IPS-20b (cell line): ENCODE data around the gene SLC7A14.

ENCODE experiments used
- H3K27ac ChIP-seq: one replicate; pipeline ENCODE4 v1.5.1; 2013; ENCODE audit warnings: low read length
- H3K27me3 ChIP-seq: 2 replicates; pipeline ENCODE4 v1.6.1; 2013; ENCODE audit warnings: mild to moderate bottlenecking, low read length, inconsistent platforms; ENCODE audit not compliant: insufficient read depth
- H3K36me3 ChIP-seq: 2 replicates; pipeline ENCODE4 v1.6.1; 2013; ENCODE audit warnings: low read depth, mild to moderate bottlenecking, inconsistent platforms, low read length, moderate library complexity; ENCODE audit not compliant: insufficient read depth
- H3K4me1 ChIP-seq: 2 replicates; pipeline ENCODE4 v1.6.1; 2013; ENCODE audit warnings: mild to moderate bottlenecking, control low read depth, inconsistent platforms, low read length, moderate library complexity; ENCODE audit not compliant: insufficient read depth
- H3K4me3 ChIP-seq: 2 replicates; pipeline ENCODE4 v1.5.1; 2013; ENCODE audit warnings: mild to moderate bottlenecking, low read length, inconsistent platforms
- H3K9ac ChIP-seq: 2 replicates; pipeline ENCODE4 v1.6.1; 2013; ENCODE audit warnings: low read depth, mild to moderate bottlenecking, inconsistent platforms, low read length, moderate library complexity
- H3K9me3 ChIP-seq: 2 replicates; pipeline ENCODE4 v1.6.1; 2013; ENCODE audit warnings: mild to moderate bottlenecking, low read depth, low read length, inconsistent platforms; ENCODE audit not compliant: insufficient read depth

SLC7A14 gene

DNA sequence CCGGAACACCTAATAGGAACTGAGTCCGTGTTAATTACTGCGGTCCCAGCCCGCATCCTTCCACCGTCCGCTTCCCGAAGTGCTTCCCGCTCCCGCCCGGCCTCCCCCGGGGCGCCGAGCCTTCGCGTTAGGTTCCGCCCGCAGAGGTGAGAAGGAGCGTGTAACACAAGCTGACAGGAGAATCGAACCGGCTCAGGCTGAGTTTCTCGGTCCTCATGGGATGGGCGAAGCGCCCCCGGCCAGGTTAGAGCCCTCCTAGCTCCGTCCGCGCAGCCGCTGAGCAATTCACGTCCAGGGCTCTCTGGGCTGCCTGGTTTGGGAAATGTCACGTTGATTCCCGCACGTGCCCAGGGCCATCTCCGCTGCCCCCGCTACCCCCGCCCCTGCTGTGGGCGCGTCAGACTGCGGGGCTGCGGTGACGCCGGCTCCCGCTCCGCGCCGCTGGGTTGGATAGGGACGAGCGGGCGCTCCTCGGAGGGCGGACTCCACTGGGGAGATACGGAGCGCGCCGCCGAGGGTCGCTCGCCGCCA lies 166.3 kb downstream of the SLC7A14 start:
- no peak overlapping the region for H3K27ac ChIP-seq
- H3K9me3 ChIP-seq, result no peaks in the 10 kb centered on the region
- peak overlapping the region; percentile 60 for H3K4me3 ChIP-seq
- H3K36me3 ChIP-seq, result no peaks in the 10 kb centered on the region
- H3K9ac ChIP-seq, result peak overlapping the region; percentile 43; the same call in 1 of the 2 replicates
- no peaks in the 10 kb centered on the region; the same call in 1 of the 2 replicates for H3K4me1 ChIP-seq
- peaks cover 58% of the 10 kb centered on the region for H3K27me3 ChIP-seq

DNA sequence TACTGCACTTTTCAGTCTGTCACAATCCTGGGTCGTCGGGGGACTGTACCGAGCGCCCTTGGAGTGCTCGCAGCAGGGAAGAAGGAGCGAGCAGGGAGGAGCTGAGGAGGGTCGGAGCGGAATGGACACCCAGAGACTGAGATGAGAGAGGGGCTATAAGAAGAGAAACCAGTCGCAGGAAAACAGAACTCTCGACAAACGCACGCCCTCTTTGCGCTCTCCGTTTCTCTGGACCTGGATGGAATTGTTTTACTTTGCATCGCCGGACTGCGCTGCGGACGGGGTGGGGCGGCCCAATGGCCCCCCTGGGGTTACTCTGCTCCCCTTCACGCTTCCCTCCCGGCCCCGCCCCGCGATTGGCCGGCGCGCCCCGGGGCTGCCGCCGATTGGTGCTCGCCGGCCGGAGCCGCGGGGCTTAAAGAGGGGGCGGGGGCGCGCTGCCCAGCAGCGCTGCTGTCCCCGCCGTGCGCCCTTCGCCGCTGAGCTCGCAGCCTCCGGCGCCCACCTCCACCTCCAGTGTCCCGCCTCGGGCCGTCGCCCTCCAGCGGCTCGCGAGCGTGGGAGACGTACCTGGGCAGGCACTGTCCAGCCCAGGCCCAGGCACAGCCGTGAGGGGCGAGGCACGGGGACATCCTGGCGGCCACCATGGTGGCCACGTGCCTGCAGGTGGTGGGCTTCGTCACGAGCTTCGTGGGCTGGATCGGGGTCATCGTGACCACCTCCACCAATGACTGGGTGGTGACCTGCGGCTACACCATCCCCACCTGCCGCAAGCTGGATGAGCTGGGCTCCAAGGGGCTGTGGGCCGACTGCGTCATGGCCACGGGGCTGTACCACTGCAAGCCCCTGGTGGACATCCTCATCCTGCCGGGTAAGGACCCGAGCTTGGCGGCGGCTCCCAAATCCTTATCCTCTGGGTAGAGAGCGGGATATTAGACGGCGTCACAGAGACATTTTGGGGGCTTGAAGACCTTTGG lies 167.2 kb downstream of the SLC7A14 start, which contains the start of gene CLDN11:
Gene CLDN11, plus strand, starts transcription at position 447 of the 977 bp plus-strand sequence. Its CDS starts 199 bp downstream, at position 646.
- H3K27ac ChIP-seq, result no peak within 1 kb of the TSS

GRCh38 chr3:170417090-170417489 lies 168.8 kb downstream of the SLC7A14 start:
- Histone ChIP-seq H3K4me1 (no peaks in the 10 kb centered on the region; the same call in 1 of the 2 replicates), H3K27me3 (peaks cover 58% of the 10 kb centered on the region), H3K27ac (no peak overlapping the region), H3K9me3 (no peaks in the 10 kb centered on the region), H3K36me3 (no peaks in the 10 kb centered on the region), H3K4me3 (no peak overlapping the region), H3K9ac (no peak overlapping the region)

More for the DNA sequence above, 167.2 kb downstream of the SLC7A14 start, which contains the start of gene CLDN11:
- peak within 1 kb of the TSS; percentile 60 for H3K4me3 ChIP-seq
- H3K36me3 ChIP-seq, result no peaks in the 10 kb centered on the region
- no peak within 1 kb of the TSS for H3K9ac ChIP-seq
- no peaks in the 10 kb centered on the region; the same call in 1 of the 2 replicates for H3K4me1 ChIP-seq
- H3K9me3 ChIP-seq, result no peaks in the 10 kb centered on the region
- H3K27me3 ChIP-seq, result peaks cover 58% of the 10 kb centered on the region

DNA sequence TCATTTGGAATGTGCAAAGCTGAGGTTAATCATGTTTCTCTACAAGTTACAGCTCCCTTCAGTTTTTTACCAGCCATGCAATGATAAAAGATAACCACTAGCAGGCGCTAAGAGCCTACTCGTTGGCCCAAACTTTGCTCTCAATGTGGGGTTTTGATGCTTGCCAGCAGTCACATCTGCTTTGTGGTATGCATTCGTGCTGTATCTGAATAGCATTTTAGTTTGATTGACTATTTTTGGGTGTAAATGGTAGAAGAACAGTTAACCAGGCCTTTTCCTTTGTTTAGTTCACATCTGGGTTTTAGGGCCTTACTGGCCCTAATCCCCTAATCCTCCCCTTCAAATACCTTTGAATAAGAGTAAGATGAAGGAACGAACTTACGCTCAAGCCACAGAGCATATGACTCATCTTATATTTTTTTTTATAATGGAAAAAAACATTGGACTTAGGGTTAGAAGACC lies 171.6 kb downstream of the SLC7A14 start:
- no peaks in the 10 kb centered on the region for H3K4me1 ChIP-seq
- no peaks in the 10 kb centered on the region for H3K9me3 ChIP-seq
- H3K9ac ChIP-seq, result no peak overlapping the region
- H3K27me3 ChIP-seq, result peaks cover 31% of the 10 kb centered on the region
- H3K36me3 ChIP-seq, result no peaks in the 10 kb centered on the region
- no peak overlapping the region for H3K27ac ChIP-seq
- H3K4me3 ChIP-seq, result no peak overlapping the region

GRCh38 chr3:170413291-170413690 lies 172.6 kb downstream of the SLC7A14 start:
- Histone ChIP-seq H3K9ac (no peak overlapping the region), H3K4me3 (no peak overlapping the region), H3K27ac (no peak overlapping the region), H3K27me3 (peaks cover 21% of the 10 kb centered on the region), H3K9me3 (no peaks in the 10 kb centered on the region), H3K4me1 (no peaks in the 10 kb centered on the region), H3K36me3 (no peaks in the 10 kb centered on the region)

DNA sequence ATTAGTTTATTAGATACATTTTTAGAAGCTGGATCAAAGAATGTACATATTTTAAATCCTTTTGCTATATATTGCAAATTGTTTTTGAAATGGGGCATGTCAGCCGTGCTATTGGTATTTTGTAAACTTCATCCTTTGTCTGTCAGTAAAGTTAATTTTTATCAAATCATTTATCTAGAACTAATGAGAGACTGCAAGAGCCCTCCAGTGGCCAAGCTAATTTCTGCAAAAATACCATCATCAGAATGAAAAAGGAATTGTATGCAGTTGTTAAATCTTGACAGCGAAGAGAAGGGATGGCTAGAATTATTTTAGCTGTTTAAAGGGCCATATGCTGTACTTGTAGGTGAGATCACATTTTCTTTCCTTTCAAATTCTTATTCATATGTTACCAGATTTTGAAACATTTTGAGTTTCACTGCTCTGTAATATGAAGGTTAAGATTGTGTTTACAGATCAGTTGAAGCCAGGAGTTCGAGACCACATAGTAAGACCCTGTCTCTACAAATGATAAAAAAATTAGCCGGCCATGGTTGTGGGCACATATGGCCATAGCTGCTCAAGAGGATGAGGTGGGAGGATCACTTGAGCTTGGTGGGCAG lies 175.3 kb downstream of the SLC7A14 start:
- no peak overlapping the region for H3K4me3 ChIP-seq
- H3K36me3 ChIP-seq, result no peaks in the 10 kb centered on the region
- H3K9ac ChIP-seq, result no peak overlapping the region
- no peaks in the 10 kb centered on the region for H3K9me3 ChIP-seq
- H3K27ac ChIP-seq, result no peak overlapping the region
- no peaks in the 10 kb centered on the region for H3K27me3 ChIP-seq
- no peaks in the 10 kb centered on the region for H3K4me1 ChIP-seq
